HG03280 (cell line): ENCODE data around the gene TRIOBP.
"Not testable (repeated sequence)": the region's sequence is repeated elsewhere in the genome, so short reads cannot be mapped to it uniquely, and the experiment has no call there.

Experiments
- ATAC-seq: cut with Tn5 transposase; IDR thresholded peaks from one replicate; pipeline ENCODE4 v1.9.1; 2021; ENCODE audit warnings: mild to moderate bottlenecking, moderate library complexity; ENCODE audit not compliant: unreplicated experiment

The TRIOBP gene

GRCh38 chr22:37686002-37686982, 10.6 kb upstream of the TRIOBP start, which contains the start of gene NOL12:
TSS of gene NOL12 (plus strand) at chr22:37686343. CDS start at chr22:37686393, 50 bp downstream.
- peak; percentile 79 for ATAC-seq

- ATAC-seq, result no peak
Measured at GRCh38 chr22:37690407-37690806, 6.4 kb upstream of the TRIOBP start.

DNA sequence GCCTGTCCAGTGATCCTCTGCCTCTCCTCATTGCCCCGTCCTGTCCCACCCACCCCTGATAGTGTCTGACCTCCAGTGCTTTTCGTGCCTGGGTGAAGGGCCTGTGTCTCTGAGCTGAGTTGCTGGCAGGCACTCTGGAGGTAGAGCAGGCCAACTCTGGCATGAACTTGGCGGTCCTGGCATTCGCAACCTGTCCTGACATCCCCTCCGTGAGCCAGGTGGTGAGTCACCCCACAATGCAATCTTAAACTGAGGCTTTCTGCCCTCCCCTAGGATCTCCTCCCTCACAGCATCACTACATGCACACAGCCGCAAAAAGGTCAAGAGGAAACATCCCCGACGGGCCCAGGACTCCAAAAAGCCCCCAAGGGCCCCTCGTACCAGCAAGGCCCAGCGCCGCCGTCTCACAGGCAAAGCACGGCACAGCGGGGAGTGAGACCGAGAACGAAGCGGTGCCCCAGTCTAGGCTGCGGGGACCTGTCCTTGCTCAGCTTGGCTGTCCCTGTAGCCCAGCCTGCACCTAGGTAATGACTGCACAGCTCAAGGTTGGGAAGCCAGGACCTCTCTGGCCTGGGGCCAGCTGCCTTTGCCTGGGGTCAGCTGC, 5.8 kb upstream of the TRIOBP start:
- ATAC-seq, result no peak

GRCh38 chr22:37692627-37693285, 4.1 kb upstream of the TRIOBP start:
- no peak for ATAC-seq

GRCh38 chr22:37694131-37694530, 2.7 kb upstream of the TRIOBP start:
- not testable (repeated sequence) for ATAC-seq

DNA sequence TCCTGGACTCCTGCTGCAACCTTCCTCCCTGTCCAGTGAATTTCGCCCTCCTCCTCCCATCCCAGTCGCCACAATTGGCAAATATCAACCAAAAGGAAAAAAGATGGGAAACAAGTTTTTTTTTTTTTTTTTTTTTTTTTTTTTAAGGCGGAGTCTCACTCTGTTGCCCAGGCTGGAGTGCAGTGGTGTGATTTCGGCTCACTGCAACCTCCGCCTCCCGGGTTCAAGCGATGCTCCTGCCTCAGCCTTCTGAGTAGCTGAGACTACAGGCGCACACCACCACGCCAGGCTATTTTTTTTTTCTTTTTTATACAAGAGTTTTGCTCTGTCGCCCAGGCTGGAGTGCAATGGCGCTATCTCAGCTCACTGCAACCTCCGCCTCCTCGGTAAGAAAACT, 590 bp upstream of the TRIOBP start:
- not testable (repeated sequence) for ATAC-seq

DNA sequence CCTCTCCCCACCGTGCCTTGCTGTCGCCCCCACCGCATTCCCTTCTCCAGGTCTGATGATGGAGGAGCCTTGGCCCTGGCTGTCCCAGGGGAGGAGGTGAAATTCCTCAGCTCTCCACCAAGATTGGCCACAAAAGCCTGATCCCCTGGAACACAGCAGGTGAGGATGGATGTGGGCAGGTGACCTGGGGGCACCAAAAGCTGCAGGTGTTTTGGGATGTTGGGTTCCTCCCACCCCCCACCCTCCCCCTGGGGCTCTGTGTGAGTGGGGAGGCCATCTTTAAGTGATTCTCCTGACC, 639 bp downstream of the TRIOBP start:
- ATAC-seq, result no peak

DNA sequence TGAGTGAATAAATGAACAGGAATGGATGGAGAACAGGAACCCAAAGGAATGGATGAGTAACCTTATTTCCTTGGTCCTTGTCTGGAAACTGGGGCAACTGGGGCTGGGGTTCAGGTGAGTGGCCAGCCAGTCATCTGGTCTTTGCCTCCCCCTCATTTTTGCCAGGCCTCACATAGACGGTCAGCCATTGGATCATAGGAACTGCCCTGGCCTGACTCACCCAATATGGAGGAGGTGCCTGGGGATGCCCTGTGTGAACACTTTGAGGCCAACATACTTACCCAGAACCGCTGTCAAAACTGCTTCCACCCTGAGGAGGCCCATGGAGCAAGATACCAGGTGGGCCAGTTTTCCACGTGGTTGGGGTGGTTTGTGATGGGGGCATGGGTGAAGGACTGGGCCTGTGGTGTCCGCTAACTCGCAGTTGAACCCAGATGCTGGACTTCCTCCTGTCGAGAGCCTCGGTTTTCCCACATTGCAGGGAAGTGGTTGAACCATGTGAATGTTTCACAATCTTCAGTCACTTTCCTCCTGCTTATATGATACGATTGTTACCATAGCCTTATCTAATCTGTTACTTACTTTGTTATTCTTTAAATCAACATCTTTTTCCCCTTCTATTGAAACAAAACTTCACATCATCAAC, 4.4 kb downstream of the TRIOBP start:
- ATAC-seq, result no peak

- ATAC-seq, result no peak
Measured at GRCh38 chr22:37703906-37704305, 7.1 kb downstream of the TRIOBP start.

DNA sequence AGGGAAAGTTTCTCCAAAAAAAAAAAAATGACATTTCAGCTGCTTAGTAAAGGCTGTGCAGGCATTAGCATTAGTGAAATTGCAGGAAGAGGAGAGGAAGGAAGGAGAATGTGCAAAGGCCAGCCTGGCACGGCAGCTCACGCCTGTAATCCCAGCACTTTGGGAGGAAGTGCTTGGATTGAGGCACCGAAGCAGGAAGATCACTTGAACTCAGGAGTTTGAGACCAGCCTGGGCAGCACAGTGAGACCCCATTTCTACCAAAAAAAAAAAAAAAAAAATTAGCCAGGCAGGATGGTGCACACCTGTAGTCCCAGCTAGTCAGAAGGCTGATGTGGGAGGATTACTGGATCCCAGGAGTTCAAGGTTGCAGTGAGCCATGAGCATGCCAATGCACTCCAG, 7.8 kb downstream of the TRIOBP start:
- no peak for ATAC-seq

GRCh38 chr22:37705205-37705604, 8.4 kb downstream of the TRIOBP start:
- no peak for ATAC-seq

DNA sequence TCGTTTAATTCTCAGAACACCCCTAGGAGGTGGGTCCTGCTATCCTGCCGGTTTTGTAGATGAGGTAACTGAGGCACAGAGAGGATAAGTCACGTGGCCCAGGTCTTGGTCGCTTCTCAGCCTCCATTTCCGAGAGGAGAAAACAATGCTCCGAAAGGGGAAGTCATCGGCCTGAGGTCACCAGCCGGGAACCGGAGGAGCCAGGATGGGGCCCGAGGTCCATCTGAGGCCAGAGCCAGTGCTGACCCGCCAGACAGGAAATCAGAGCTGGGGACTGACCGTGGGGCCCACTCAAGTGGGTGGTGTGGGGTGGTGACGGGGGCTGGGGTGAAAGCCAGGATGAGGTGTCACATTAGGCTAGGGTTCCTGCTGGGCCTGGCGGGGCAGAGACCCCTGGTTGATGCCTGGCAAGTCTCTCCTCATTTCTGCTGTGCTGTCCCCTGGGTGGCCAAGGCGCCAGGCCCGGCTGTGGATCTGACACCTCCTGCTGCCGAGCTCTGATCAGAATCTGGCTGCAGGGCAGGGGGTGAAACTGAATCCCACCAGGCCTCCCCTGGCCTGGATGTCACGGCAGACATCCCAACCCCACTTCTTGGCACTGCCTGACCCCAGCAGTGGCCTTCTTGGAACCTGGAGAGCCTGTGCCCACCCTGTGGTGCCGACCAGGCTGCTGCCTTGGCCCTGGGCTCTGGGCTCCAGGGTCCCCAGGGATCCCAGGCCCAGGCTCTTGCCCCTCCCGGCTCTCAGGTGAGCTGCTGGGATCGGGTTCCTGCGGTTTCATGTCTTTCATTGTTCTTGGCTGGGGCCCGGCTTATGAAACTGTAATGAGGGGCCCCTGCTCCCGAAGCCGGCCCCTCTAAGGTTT, 12.0 kb downstream of the TRIOBP start:
- no peak for ATAC-seq

DNA sequence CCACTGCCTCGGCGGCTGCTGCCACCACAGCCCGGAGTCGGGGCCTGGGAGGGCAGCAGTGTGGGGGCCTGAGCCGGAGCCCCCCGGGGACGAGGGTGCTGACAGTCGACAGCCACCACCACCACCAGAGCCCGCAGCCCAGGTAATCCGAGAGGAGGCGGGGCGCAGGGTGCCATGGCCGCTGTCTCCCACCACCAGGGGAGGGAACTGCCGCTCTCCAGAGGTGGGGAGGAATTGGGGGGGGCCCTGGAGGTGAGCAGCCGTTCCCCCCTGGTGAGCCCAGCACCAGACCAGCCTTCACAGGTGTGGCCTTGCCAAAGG, 12.6 kb downstream of the TRIOBP start:
- ATAC-seq, result no peak

GRCh38 chr22:37710675-37711074, 13.8 kb downstream of the TRIOBP start:
- ATAC-seq, result no peak

DNA sequence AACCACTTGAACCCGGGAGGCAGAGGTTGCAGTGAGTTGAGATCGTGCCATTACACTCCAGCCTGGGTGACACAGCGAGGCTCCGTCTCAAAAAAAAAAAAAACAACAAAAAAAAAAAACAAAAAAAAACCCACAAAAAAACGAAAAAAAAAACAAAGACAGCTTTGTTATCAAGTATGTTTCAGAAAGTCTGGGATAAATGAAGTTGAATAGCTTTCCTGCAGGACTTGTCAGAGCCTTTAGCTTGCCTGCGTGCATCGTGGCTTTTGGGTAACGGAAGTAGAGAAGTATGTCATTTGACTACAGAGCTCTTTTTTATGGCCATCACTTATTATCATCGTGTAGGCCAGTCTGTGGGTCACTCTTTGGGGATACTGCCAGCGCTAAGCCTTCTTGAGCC, 14.6 kb downstream of the TRIOBP start:
- ATAC-seq, result no peak

DNA sequence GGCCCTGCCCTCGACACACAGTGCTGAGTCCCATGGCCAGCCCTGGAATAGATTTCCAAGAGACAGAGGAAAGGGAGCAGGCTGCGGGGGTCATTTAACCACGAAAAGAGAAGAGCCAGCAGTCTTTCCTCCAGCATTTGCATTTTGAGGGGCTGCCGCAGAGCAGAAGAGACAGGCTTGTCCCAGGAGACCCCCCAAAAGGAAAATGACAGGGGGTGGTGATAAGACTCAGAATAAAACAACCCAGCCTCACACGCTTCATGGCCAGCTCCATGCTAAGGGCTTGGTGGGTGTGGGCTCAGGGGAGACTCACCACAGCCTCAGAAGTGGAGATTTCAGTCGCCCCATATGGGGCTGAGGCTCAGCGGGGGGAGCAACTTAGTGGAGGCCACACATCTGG, 16.9 kb downstream of the TRIOBP start:
- no peak for ATAC-seq

GRCh38 chr22:37714634-37715033, 17.8 kb downstream of the TRIOBP start:
- no peak for ATAC-seq

DNA sequence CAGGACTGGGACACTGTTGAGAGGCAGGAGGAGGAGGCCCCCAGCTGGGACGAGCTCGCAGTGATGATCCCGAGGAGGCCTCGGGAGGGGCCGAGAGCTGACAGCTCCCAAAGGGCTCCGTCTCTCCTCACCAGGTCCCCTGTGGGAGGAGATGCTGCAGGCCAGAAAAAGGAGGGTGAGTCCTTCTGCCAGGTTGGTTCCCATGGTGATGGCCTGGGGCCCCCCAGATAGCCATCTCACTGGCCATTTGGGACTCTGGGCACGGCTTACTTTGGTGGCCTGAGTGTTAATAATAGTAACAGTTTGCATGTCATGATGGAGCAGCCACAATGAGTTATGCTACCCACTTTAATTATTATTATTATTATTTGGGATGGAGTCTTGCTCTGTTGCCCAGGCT, 18.9 kb downstream of the TRIOBP start:
- ATAC-seq, result no peak

- no peak for ATAC-seq
Measured at GRCh38 chr22:37716708-37717107, 19.9 kb downstream of the TRIOBP start.

GRCh38 chr22:37717235-37717634, 20.4 kb downstream of the TRIOBP start:
- not testable (repeated sequence) for ATAC-seq
